ENCODE results near the gene PKHD1. TPM values are rescaled to one million over a fixed set of nuclear protein-coding genes. Genes with fewer than 3 reads are reported as not detected.

PKHD1 gene
- total RNA-seq, 1 donor from 2014 or later: 0.32 TPM

DNA sequence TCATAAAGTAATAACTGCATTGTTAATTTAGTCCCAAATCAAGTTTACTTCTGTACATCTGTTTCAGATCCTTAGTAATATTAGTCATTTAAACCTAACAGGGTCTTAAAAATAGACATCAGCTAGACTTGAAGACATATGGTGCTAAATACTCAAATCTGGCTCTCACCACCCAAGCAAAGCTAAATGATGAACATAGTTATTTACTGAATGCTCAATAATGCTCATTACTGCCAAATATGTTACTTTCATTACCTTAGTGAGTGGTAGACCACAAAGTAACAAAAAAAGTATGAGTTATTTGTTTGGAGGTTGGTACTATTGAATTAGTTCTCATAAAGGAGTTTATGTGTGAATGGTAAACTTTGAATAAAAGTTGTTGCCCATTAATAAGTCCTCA lies 502.1 kb downstream of the PKHD1 start:
- no peak overlapping the region for H3K27ac ChIP-seq
- DNase-seq (no peak), ATAC-seq (no peak)
- no peaks in the 10 kb centered on the region for H3K9me3 ChIP-seq
- H3K27me3 ChIP-seq: no peaks in the 10 kb centered on the region
- no peaks in the 10 kb centered on the region for H3K36me3 ChIP-seq
- no peaks in the 10 kb centered on the region for H3K4me1 ChIP-seq
- intact Hi-C loops (cut with DNase I): no loop called here
- TF ChIP-seq, protein P1, sequence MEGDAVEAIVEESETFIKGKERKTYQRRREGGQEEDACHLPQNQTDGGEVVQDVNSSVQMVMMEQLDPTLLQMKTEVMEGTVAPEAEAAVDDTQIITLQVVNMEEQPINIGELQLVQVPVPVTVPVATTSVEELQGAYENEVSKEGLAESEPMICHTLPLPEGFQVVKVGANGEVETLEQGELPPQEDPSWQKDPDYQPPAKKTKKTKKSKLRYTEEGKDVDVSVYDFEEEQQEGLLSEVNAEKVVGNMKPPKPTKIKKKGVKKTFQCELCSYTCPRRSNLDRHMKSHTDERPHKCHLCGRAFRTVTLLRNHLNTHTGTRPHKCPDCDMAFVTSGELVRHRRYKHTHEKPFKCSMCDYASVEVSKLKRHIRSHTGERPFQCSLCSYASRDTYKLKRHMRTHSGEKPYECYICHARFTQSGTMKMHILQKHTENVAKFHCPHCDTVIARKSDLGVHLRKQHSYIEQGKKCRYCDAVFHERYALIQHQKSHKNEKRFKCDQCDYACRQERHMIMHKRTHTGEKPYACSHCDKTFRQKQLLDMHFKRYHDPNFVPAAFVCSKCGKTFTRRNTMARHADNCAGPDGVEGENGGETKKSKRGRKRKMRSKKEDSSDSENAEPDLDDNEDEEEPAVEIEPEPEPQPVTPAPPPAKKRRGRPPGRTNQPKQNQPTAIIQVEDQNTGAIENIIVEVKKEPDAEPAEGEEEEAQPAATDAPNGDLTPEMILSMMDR (IDR thresholded peaks at IDR 0.05): no peak
- H3K4me3 ChIP-seq: no peak overlapping the region

DNA sequence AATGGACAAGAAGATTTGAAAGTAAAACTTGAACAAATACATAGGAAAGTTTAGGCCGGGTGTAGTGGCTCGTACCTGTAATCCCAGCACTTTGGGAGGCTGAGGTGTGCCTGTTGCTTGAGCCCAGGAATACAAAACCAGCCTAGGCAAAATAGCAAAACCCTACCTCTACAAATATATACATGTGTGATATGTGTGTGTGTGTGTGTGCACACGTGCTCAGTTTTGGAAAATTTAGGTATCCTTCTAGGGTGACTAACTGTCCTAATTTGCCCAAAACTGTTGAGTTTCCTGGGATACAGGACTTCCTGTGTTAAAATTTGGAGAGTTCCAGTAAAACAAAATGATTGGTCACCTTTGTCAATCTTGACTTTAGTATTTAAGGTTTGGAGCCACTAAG lies 503.2 kb downstream of the PKHD1 start:
- intact Hi-C loops (cut with DNase I): no loop called here

DNA sequence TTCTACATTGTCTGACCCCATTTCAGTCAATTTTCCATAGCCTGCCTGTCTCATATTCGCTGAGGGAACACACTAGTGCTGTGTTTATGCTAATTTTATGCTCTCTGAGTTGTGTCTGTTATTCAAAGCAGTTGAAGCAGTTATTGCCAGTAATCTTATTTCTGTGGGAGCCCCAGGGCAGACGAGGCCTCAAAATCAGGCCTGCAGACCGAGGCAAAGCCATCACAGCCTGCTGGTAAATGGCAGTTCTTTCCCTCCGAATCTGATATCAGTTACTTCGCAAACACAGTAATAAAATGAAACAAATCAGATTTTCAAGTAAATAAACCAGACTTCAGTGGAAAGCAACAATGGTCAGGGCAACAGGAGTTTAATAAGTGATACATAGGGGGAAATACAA lies 508.4 kb downstream of the PKHD1 start:
- intact Hi-C loops (cut with DNase I): no loop called here
- H3K27ac ChIP-seq: no peak overlapping the region
- no peak for DNase-seq
- no peak overlapping the region for H3K4me3 ChIP-seq
- H3K36me3 ChIP-seq: no peaks in the 10 kb centered on the region
- no peaks in the 10 kb centered on the region for H3K9me3 ChIP-seq
- TF ChIP-seq, protein P1 (IDR thresholded peaks at IDR 0.05): no peak
- no peaks in the 10 kb centered on the region for H3K27me3 ChIP-seq
- H3K4me1 ChIP-seq: no peaks in the 10 kb centered on the region
- ATAC-seq: no peak

More for the DNA sequence above, 503.2 kb downstream of the PKHD1 start:
- ATAC-seq (no peak), DNase-seq (no peak)
- Histone ChIP-seq H3K27me3 (no peaks in the 10 kb centered on the region), H3K27ac (no peak overlapping the region), H3K4me1 (no peaks in the 10 kb centered on the region), H3K9me3 (no peaks in the 10 kb centered on the region), H3K36me3 (no peaks in the 10 kb centered on the region), H3K4me3 (no peak overlapping the region)
- TF ChIP-seq, protein P1 (IDR thresholded peaks at IDR 0.05): no peak

DNA sequence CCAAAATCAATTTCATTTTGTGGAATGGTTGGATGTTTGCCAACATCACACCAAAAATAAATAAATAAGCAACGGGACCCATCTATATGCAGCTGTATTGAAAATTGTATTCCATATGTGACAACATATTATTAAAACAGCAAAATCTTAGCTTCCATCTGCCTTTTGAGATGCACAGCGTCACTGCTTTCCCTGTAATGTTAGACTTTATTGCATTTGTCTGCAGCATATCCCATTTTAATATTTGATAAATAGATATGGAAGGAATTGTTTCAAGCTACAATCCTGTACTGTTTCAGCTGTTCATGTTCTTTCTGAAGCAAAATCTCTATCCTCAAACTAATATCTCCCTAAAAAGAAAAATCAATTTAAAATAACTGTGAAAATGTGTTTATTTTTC lies 509.1 kb downstream of the PKHD1 start:
- Histone ChIP-seq H3K36me3 (no peaks in the 10 kb centered on the region), H3K9me3 (no peaks in the 10 kb centered on the region), H3K27ac (no peak overlapping the region), H3K4me3 (no peak overlapping the region), H3K27me3 (no peaks in the 10 kb centered on the region), H3K4me1 (no peaks in the 10 kb centered on the region)
- intact Hi-C loops (cut with DNase I): no loop called here
- TF ChIP-seq, protein P1 (IDR thresholded peaks at IDR 0.05): no peak
- ATAC-seq: no peak
- no peak for DNase-seq

DNA sequence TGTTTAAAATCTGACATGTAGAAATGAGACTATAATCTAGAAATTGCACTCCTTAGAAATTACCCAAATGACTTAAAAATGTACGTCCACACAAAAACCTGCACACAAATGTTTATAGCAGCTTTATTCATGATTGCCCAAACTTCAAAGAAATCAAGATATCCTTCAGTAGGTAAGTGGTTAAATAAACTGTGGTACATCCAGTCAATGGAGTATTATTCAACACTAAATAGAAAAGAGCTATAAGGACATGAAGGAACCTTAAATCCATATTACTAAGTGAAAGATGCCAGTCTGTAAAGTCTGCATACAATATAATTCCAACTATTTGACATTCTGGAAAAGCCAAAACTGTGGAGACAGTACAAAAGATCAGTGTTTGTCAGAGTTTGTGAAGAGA lies 513.4 kb downstream of the PKHD1 start:
- Histone ChIP-seq H3K9me3 (no peaks in the 10 kb centered on the region), H3K4me3 (no peak overlapping the region), H3K4me1 (no peaks in the 10 kb centered on the region), H3K27ac (no peak overlapping the region), H3K27me3 (no peaks in the 10 kb centered on the region), H3K36me3 (no peaks in the 10 kb centered on the region)
- TF ChIP-seq, protein P1 (IDR thresholded peaks at IDR 0.05): no peak
- ATAC-seq (no peak), DNase-seq (no peak)
- intact Hi-C loops (cut with DNase I): no loop called here

DNA sequence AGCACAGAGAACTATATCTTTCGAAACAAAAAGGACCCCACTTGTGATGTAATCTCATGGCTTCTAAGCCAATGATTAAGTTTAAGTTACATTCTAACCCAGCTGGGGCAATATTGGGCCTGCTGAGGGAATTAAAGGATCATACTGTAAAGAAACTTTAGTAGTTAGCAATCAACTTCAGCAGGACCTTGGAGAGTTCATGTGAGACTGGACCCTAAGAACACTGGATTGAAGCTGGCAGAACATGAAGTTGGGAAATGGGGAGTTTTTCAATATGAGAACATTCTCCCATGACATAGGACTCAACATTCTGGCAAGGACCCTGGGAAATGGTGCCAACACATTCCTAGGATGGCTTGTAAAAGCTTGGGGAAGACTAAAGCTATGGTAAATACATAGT lies 516.2 kb downstream of the PKHD1 start:
- DNase-seq (no peak), ATAC-seq (no peak)
- Histone ChIP-seq H3K4me1 (no peaks in the 10 kb centered on the region), H3K27ac (no peak overlapping the region), H3K27me3 (no peaks in the 10 kb centered on the region), H3K36me3 (no peaks in the 10 kb centered on the region), H3K9me3 (no peaks in the 10 kb centered on the region), H3K4me3 (no peak overlapping the region)
- TF ChIP-seq, protein P1 (IDR thresholded peaks at IDR 0.05): no peak
- intact Hi-C loops (cut with DNase I): no loop called here
